GM19324 (cell line): Measurements from ENCODE around the gene SUN1.

ENCODE experiments used
- ATAC-seq: cut with Tn5 transposase; IDR thresholded peaks from one replicate; pipeline ENCODE4 v1.9.1; 2021; ENCODE audit warnings: mild to moderate bottlenecking, moderate library complexity; ENCODE audit not compliant: unreplicated experiment, low FRiP score

The SUN1 gene

DNA sequence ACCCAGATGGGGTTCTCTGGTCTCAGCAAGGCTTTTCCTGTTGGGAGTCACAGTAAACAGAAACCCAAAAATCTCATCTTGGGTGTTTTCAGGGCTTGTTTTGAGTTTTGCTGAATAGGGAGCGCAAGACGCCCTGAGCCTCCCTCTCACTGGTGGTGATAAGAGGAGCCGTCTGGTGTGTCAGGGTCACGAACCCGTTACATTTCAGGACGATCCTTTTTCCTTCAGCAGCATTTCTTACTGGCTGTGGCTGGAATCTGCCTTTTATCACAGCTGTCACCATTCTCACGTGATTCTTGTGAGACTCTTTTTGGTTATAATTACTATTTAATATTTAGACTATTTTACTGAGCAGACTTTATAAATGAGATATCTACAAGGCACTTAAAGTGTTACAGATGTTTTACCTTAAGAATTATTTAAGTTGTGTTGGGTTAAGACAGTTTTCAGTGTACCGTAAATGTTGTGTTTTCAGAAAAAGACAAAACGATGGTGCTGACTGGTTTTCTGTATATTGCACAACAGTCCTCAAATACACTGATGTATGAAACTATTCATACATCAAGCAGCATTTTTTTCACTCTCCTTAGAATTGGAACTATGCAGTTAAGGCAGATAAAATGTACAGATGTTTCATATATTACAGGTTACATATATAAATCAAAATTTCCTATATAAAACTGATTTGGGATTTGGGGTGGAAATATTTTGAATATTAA is 41.9 kb downstream of the SUN1 start:
- no peak for ATAC-seq

GRCh38 chr7:875051-875450 is 42.8 kb downstream of the SUN1 start:
- ATAC-seq, result no peak

GRCh38 chr7:875476-876076 is 43.3 kb downstream of the SUN1 start:
- ATAC-seq, result no peak

DNA sequence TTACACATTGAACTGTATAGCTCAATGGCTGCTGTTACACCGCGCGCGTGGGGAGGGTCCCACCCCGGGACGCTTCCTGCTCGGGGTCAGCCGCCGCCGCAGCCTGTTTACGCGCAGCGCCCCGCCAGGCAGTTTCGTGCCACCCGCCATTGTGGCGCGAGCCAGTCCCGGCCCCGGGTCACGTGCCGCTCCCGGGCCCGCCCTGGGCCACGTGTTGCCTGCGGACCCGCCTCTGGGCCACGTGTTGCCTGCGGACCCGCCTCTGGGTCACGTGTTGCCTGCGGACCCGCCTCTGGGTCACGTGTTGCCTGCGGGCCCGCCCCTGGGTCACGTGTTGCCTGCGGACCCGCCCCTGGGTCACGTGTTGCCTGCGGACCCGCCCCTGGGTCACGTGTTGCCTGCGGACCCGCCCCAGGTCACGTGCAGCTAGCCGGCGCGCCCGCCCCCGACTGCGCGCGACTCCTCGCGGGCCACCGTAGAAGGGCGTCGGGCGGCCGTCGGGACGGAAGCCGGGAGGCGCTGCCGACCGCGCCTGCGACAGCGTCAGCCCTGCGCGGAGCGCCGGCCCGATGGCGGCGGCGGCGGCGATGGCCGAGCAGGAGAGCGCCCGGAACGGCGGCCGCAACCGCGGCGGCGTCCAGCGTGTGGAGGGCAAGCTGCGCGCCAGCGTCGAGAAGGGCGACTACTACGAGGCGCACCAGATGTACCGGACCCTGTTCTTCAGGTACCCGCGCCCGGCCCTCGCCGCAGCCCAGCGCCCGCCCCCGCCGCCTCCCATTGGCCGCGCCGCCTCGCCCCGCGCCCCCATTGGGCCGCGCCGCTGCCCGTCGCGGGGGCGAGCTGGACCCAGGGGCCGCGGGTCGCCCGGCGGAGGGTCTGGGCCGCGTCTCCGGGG is 44.0 kb downstream of the SUN1 start, which contains the start of gene GET4:
GET4 (plus strand) TSS at position 478 of the 895 bp plus-strand sequence; CDS start at position 570, 92 bp downstream.
- peak; percentile 86 for ATAC-seq

- no peak for ATAC-seq
Observed at GRCh38 chr7:876972-877311, 44.7 kb downstream of the SUN1 start.

DNA sequence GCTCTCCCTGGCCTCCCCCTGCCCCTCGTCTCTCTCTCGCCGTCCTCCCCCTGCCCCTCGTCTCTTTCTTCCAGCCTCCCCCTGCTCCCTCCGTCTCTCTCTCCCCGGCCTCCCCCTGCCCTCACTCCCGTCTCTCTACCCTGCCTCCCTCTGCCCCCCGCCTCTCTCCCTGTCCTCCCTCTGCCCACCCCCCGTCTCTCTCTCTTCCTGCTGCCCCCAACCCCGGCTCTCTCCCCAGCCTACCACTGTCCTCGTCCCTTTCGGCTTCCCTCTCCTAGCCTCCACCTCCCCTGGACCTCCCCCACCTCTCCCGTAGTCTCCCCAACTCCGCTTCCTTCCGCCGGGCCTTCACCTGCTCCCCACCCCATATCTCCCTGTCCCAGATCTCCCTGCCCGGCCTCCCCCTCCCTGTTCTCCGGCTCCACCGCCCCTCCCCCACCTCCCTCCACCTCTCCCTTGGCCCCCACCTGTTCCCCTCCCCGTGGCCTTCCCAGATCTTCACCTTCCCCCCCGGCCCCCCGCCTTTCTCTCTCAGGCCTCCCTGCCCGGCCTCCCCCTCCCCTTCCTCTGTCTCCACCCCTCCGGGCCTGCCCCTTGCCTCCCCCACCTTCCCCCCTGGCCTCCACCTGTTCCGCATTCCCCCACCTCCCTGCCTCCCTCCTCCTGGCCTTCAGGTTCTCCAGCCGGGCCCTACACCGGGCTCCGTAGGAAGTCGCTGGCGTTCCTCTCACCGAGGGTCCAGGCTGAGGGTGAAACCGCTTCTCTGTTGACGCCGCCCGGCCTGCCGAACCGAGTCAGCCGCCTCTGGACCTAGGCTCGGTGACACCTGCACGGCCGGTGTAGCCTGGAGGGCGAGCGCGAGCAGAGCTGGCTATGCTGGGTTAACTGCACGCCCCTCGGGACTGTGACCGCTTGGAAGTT is 45.3 kb downstream of the SUN1 start:
- ATAC-seq, result no peak

DNA sequence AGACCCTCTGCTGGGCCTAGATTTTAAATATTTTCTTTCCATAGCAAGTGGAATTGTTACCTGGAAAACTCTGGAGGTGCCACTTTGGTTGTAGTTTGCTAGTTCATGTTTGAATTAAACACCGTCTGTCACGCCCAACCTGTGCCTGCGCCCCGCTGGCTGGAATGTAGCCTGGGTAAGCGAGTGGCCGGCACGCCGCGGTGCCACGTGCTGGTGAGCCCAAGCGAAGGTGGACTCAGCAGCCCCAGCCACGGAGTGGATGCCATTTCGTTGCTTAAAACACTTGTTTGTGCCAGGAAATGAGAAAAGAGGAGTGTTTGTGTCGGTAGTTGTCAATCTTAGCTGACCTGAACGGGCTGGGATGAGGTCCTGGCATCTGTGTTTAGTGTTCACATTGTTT is 46.8 kb downstream of the SUN1 start:
- ATAC-seq, result no peak

DNA sequence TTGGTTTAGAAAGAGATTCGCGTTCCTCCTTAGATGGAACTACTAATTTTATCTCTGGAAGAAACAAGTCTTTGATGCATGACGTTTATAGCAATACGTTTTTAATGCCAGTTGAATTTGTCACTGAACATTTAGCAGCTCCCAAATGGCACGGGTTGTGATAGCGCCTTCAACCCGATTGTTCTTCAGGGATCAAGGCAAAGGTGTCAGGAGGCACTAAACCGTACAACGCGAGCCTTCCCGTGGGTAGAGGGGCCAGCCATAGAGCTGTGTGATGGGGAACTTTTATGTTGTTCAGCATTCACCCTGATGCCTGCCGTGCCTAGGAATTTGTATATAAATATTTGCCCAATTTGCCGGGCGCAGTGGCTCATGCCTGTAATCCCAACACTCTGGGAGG is 47.4 kb downstream of the SUN1 start:
- ATAC-seq, result no peak

DNA sequence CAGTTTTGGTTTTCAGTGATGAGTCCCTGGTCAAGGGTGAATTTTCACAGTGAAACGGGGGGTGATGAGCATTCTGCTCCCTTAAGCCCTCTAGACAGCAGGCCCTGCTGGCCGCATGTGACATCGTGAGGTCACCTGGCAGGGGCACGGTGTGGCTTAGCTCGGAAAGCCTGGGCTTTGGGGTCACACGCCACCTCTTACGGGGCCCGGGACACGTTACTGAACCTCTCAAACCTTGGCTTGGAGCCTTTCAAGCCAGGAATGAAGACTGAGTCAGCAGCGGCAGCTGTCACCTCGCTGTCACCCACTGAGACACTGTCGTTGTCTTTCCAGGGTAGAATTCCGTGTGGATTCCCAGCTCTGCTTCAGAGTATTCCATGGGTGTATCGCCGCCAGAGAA is 48.2 kb downstream of the SUN1 start:
- ATAC-seq, result no peak

- ATAC-seq, result no peak
Observed at GRCh38 chr7:881441-882234, 49.4 kb downstream of the SUN1 start.

GRCh38 chr7:882336-883035 is 50.2 kb downstream of the SUN1 start:
- no peak for ATAC-seq

DNA sequence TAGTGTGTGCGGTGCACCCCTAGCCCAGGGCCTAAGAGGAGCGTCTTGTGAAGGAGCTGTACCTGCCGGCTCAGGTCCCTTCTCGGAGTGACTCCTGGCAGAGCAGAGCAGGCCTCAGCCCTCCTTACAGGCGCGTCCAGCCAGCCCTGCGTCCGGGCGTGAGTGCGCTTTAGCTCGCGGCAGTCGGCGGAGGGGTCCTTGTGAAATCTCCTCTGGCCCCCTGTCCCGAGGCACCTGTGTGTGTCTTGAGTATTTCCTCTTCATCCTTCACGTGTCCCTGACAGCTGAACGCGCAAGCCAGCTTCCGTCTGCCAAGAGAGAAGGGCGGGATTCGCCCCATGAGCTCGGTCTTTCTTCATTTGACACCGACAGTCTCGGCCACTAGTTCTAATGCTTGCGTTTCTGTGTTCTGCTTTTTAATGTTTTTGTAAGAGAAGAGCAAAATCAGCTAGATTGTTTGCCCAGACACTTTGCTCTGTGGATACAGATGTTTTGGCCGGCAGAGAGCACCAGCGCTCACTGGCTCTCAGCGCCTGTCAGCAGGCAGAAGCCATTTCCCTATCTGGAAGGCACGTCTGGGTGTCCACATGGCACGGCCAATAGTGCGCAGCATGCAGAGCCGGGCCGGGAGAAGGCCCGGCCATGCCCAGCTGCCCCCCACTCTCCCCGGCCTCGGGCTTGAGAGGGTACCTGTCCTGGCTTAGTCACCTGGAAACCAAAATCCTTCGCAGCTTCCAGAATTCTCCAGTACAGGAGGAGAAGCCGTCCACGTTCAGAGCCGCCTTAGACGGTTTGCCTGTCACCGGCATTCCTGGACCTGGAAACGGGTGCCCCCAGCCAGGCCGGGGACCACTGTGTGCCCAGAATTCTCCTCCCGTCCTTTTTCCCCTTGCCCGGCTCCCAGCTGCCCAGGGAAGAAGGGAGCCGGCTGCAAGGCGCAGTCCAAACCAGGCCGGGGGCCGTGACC is 51.1 kb downstream of the SUN1 start:
- no peak for ATAC-seq

DNA sequence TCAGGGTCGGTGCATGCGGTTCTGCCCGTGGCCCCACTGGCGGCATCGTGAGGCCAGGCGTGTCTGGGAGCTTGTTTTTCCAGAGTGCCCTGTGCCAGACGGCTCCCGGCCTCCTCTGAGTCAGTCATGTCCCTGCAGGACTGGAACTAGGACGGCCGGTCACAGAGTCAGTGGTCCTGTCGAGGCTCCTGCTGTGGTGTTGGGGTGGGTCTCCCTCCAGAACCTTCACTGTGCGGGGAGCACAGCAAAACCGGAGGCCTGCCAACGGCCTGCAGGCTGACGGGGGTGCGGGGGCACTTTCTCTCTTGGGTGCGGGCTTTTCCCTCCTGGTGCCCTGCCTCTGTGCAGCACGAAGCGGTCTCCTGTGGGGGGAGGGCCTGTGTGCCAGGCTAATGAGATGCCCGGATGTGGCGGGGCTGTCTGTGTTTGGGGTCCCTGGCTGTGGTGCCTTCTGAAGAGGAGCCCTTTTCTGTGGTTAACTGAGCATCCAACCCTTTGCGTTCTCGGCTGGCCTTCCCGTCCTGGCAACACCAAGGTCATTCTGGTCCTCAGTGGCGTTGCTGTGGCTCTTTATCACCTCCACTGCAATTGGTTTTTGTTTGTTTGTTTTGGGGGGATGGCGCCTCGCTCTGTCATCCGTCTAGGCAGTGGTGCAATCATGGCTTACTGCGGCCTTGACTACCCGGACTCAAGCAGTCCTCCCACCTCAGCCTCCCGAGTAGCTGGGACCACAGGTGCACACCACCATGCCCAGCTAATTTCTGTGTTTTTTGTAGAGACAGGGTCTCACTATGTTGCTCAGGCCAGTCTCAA is 52.1 kb downstream of the SUN1 start:
- ATAC-seq, result no peak

DNA sequence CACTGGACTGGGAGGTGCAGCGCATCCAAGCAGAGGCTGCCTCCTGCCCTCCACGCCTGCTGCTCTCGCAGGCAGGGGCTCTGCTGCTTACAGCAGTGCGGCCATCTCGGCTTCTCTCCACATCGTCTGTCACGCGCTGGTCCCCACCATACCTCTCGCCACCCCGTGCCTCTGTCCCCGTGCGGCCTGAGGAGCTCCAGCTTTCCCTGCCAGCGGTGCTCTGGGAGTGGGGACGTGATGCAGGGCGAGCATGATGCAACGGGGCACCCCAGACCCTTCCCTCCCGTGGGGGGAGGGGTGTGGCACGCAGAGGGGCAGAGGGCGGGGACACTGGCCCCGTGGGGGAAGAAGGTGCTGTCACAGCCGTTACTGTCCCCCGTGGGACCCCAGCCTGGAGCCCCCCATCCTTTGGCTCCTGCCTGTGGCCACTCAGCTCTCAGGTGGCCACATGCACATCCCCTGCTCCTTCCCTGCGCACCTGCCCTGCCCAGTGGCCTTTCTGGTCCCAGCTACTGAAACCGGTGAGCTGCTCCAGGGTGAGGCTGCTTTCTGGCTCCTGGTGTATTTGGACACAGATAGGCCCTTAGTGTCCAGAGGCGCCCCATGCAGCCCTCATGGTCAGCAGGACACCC is 53.1 kb downstream of the SUN1 start:
- ATAC-seq, result no peak

DNA sequence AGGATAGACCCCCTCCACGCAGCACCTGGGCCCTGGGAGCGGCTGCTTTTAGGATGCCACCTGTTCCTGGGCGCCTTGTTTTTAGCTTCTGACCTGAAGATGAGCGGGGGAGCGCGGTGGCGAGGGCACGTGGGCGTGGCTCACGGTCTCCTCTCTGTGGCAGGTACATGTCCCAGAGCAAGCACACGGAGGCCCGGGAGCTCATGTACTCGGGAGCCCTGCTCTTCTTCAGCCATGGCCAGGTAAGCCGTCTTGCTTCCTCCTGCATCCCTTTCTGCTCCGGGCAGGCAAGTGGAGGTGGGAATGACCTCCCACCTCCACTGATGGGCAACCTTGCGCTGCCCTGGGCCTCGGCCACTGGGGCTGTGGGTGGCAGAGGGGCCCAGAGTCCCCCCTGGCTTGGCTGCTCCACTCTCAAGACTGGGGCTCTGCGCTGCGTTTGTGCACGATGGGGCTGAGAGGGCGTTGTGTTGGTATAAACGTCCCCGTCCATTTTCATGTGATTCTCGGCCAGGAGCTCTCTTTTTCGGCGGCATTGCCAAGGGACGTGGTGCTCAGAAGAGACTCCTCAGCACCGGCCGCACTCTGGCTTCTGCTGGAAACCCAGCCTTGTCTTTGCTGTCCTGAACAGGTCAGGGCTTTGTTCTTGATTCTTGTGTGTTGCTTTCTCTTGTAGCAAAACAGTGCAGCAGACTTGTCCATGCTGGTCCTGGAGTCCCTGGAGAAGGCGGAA is 53.8 kb downstream of the SUN1 start:
- no peak for ATAC-seq
